Astrocyte of the spinal cord (primary cell): ENCODE measurements around the gene ARHGAP26.

Source experiments
- DNase-seq: peaks from one replicate; pipeline ENCODE4 v3.0.0; 2011; ENCODE audit warnings: low read depth, low spot score
- H3K4me3 ChIP-seq: 2 replicates; pipeline ENCODE4 v1.5.1; 2011; ENCODE audit warnings: low read depth, mild to moderate bottlenecking, low read length, moderate library complexity
- in situ Hi-C: cut with HindIII; loops from 2 replicates; pipeline ENCODE4 v1.10.0; 2017; ENCODE audit warnings: low sequenced_read_pairs
- TF ChIP-seq, protein P1 (sequence below): IDR thresholded peaks from 2 replicates; pipeline ENCODE4 v1.5.1; 2012; ENCODE audit warnings: low read depth, mild to moderate bottlenecking, low read length, inconsistent platforms

The ARHGAP26 gene

DNA sequence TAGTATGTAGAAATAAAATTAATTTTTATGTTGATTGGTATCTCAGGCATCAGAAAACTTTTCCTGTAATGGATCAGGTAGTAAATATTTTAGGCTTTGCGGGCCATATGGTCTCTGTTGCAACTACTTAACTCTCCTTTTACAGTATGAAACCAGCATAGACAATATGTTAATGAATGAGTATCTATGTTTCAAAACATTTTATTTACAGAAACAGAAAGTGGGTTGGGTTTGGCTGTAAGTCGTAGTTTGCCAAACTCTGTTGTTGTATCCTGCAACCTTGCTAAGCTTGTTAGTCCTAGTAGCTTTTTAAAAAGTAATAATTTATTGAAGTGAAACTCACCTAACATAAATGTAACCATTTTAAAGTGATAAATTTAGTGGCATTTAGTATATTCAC, 501.3 kb downstream of the ARHGAP26 start:
- DNase-seq = no peak
- no peak overlapping the region for H3K4me3 ChIP-seq
- in situ Hi-C loops = no loop called here
- TF ChIP-seq, protein P1, sequence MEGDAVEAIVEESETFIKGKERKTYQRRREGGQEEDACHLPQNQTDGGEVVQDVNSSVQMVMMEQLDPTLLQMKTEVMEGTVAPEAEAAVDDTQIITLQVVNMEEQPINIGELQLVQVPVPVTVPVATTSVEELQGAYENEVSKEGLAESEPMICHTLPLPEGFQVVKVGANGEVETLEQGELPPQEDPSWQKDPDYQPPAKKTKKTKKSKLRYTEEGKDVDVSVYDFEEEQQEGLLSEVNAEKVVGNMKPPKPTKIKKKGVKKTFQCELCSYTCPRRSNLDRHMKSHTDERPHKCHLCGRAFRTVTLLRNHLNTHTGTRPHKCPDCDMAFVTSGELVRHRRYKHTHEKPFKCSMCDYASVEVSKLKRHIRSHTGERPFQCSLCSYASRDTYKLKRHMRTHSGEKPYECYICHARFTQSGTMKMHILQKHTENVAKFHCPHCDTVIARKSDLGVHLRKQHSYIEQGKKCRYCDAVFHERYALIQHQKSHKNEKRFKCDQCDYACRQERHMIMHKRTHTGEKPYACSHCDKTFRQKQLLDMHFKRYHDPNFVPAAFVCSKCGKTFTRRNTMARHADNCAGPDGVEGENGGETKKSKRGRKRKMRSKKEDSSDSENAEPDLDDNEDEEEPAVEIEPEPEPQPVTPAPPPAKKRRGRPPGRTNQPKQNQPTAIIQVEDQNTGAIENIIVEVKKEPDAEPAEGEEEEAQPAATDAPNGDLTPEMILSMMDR = no peak

DNA sequence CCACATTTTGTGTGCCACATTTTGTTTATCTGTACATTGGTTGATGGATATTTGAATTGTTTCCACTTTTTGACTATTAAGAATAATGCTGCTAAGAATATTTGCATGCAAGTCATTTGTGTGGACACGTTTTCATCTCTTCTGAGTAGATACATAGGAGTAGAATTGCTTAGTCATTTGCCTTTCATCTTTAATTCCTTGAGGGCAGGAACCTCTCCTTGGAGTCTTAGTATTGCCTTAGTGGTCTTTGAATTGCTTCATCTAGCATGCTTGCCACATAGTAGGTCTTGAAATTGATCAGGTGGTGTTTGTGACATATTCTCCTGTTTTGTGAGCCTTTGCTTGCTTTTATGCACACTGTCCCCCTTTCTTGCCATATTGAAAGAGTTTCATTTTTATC, 504.8 kb downstream of the ARHGAP26 start:
- no peak for DNase-seq
- in situ Hi-C loops = no loop called here
- TF ChIP-seq, protein P1 = no peak
- no peak overlapping the region for H3K4me3 ChIP-seq

DNA sequence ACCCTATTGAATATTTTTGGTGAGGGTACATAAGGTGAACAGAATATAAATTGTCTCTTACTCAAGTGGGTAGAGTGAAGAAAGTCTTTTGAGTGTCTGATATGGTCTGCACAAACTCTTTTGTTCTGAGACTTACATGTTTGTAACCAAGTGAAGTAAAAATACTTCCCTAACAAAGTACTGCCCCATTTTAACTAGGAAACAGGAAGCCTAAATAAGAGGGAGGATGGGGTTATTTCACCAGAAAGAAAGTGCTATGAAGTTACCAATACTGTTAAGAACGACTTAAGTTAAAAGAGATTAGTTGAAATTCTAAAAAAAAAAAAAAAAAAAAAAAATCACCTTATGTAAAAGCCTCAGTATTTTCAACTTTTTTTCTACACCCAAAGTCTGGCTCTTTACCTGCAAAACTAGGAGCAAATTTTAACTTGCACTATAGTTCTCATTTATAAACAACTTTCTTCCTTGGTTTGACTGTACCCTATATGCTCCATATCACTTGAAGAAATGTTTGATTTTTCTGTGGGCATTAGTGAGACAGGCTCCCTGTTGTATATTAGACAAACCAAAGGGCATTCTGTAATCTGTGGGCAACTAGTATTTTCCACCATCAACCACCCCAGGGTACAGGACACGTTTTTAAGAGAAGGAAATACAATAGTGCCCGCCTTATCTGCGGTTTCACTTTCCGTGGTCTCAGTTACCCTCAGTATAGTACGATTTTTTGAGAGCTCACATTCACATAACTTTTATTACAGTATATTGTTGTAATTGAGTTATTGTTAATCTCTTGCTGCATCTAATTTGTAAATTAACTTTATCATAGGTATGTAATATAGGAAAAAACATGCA, 505.6 kb downstream of the ARHGAP26 start:
- no peak overlapping the region for H3K4me3 ChIP-seq
- TF ChIP-seq, protein P1 = no peak
- no peak for DNase-seq
- in situ Hi-C loops = no loop called here

DNA sequence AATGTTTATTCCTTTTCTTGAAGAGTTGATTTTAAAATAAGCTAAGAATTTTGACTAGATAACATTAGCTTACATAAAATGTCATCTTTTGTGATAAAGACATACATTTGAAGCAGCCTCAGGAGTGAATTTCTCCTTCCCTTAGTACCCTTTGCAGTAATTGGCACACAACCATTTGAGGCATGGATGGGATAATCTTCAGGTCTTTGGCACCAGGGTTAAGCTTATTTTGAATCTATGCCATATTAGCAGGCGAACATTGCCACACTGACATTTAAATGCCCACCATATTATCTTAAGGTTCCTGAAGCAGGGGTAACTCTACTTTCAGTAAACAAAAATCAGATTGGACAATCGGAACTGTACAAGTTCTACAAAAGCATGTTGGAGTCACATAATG, 507.4 kb downstream of the ARHGAP26 start:
- TF ChIP-seq, protein P1 = no peak
- no peak for DNase-seq
- in situ Hi-C loops = no loop called here
- H3K4me3 ChIP-seq = no peak overlapping the region
